HG03135 (cell line): ENCODE data around the gene PNRC1.
"Not testable (repeated sequence)": the region's sequence is repeated elsewhere in the genome, so short reads cannot be mapped to it uniquely, and the experiment has no call there.

Experiments
- ATAC-seq: cut with Tn5 transposase; IDR thresholded peaks from one replicate; pipeline ENCODE4 v1.9.1; 2021; ENCODE audit warnings: mild to moderate bottlenecking, moderate library complexity; ENCODE audit not compliant: unreplicated experiment

The PNRC1 gene

DNA sequence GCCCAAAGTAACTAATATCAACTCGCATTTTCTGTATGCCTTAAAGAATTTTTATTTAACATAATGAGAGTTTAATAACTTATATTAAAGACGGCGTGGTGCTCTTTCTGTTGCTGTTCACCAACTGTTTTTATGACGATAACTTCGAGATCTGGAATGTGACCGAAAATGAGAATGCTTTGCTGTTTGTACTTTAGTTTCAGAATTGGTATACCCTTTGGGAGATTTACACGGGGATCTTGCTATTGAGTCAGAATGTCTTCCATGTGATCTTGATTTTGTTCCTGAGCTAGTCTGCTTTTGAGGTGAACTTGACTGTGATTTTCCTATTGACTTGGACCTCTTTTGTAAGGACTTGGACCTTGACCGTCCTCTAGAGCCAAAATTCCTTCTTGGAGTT is 17.9 kb downstream of the PNRC1 start:
- ATAC-seq = no peak

DNA sequence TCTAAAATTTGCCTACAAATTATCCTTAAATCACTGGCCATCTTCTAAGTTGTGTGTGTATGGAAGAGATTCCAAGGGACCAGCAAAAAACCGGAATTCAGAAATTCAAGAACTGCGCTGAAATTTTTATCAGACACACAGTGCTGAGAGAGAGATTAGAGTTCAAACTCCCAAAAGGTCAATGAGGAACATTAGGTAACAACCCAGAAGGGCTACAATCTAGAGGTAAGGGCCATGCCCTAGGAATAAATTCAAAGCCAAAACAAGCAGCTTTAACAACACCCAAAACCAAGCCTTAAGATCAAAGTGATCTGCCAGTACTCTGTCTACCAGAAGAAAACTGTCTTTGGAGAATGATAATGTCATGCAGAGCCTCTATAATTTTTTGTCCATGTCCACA is 19.6 kb downstream of the PNRC1 start:
- no peak for ATAC-seq

DNA sequence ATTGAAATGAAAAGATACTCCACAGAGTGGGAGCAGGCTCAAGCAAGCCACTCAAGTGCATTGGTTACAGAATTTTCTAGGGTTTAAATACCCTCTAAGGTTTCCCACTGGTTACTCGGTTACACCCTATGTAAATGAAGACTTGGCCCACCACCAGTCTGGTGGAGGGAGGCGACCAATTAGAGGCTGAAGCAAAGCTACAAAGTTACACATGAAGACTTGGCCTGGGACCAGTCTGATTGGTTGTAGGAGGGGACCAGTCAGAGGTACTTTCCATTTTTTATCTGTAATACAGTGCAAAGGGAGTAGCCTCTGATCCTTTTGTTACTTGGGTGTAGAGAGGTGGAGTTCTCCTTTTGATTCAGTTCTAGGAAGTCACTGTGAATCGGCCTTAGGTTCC is 29.7 kb downstream of the PNRC1 start:
- ATAC-seq = no peak

DNA sequence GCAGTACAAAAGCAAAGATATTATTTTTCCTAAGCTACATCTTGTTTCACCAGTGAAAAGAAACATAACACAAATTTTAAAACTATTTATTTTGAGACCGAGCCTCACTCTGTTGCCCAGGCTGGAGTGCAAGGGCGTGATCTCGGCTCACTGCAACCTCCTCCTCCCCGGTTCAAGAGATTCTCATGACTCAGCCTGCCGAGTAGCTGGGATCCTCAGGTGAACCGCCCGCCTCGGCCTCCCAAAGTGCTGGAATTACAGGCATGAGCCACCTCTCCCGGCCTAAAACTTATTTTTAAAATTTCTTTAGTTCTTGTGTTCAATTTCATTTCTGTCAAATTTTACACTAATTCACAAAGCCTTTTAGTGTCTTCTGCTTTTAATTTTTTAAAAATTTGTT is 31.4 kb downstream of the PNRC1 start:
- no peak for ATAC-seq

DNA sequence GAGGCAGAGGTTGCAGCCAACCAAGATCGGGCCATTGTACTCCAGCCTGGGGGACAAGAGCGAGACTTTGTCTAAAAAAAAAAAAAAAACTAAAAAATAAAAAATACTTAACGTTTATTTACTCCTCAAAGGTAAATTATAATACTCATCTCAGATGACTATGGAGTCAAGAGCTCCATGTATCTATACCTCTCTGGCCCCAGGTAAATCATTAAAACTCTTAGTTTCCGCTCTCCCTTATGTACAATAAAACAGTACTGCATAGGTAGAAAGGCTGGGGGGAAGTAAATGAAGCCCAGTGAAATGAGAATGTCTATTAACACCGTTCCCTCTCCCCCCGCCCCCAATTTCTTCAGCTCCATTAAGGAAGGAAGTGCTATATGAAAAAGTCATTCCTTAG is 36.2 kb downstream of the PNRC1 start:
- ATAC-seq = no peak

DNA sequence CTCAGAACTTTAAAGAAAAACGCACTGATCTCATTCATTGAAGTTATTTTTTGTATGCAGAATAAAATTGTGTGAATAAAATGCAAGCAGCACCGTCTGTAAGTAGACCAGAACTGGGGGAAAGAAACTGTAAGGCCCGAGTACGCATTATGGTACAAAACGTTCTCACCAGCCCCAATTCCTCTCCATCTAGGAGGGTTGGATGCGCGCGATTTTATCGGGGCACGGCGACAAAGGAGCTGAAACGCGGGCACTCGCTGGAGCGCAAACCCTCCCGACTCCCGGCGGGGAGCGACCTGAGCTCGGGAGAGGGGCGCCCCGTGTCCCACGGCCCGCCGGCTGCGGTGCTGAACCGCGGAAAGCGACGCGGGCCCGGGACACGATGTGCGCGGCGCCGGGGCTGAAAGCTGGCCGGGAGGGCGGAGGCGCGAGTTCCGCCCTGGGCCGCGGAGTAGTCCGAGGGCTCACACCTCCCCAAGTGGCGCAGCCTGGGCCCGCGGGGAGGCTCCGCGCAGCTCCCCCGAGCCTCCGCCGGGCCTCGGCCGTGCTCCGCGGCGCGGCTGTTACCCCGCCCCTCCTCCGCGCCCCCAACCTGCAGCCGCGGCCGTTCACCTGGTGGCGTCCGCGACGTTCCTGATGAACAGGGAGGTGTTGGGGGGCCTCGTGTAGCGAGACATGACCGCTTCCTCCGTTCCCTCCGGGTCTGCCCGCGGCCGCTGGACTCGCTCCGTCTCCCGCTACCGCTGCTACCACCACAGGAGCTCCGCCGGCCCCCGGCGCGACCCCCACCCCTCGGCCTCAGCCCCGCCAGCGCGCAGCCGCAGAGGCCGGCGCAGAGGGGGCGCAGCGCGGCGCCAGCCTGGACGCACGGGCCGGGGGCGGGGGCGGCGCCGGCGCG is 36.9 kb downstream of the PNRC1 start, which contains the start of gene SRSF12:
SRSF12 (minus strand) TSS at position 861 of the 898 bp plus-strand sequence; CDS start at position 677, 184 bp downstream.
- ATAC-seq = peak; percentile 64

DNA sequence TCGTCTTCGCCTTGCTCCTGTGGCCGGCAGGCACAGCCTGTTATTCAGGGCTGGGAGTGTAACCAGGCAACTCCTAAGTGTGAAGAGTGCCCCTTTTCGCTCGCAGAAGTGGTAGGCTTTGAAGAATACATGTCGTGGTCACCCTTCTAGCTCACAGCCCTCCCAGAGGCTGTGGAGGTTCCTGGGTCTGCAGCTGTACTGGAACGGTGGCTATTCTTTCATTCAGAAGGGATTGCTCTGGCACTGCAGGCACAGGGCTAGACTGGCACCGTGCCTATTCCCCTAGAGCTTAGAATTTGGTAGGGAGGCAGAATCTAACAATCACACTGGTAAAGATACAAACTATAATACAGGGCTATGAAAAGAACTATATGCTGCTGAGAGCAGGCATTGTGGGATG is 38.4 kb downstream of the PNRC1 start:
- no peak for ATAC-seq

DNA sequence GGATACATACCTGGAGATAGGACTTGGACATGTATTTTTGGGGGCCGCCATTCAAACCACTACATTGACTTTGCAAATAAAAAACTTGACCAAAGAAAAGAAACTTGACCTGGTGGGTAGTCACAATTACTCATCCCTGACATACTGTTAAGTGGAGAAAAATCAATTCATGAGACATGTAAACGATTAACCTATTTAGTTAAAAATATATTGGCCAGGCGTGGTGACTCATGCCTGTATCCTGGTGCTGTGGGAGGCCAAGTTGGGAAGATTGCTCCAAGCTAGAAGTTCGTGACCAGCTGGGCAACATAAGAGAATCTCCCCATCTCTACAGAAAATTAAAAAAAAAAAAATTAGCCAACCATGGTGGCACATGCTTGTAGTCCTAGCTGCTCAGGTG is 39.8 kb downstream of the PNRC1 start:
- ATAC-seq = no peak

DNA sequence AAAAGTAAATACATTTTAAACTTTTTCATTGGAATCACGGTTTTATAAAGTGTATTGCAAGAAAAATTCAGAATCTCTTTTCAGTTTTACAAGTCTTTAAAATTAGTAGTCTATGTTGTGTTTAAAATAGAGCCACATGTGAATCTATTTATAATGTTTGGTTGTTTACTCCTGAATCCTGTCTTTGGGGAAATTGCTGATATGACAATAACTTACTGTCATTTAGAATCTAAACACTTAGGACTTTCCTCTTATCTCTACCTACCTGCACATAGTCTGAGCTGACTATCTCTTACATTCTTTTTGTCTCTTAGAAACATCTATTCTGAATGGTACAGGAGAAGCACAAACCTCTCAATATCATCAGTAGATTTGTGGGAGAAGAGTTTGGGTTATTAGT is 41.4 kb downstream of the PNRC1 start:
- ATAC-seq = no peak

DNA sequence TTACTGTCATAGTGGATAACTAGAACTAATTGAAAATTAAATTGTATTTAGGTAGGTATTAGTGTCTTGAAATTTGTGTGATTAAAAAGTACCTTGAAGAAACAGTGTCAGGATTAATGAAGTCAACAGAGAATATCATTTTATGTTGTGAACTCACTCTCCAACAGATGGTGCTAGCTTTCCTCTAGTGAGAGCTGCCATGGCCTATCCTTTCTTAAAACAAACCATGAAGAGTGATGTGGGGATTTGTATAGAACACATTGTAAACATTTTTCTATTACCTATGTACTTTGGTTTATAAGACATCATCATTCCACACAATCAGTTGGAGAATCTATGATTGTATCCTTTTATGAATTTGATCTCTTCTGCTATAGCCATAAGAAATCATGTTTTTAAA is 42.1 kb downstream of the PNRC1 start:
- no peak for ATAC-seq

DNA sequence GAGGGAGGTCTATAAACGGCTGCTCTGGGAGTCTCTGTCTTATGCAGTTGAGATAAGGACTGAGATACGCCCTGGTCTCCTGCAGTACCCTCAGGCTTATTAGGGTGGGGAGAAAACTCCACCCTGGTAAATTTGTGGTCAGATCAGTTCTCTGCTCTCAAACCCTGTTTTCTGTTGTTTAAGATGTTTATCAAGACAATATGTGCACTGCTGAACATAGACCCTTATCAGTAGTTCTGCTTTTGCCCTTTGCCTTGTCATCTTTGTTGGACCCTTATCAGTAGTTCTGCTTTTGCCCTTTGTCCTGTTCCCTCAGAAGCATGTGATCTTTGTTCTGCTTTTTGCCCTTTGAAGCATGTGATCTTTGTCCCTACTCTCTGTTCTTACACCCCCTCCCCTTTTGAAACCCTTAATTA is 47.7 kb downstream of the PNRC1 start:
- not testable (repeated sequence) for ATAC-seq

DNA sequence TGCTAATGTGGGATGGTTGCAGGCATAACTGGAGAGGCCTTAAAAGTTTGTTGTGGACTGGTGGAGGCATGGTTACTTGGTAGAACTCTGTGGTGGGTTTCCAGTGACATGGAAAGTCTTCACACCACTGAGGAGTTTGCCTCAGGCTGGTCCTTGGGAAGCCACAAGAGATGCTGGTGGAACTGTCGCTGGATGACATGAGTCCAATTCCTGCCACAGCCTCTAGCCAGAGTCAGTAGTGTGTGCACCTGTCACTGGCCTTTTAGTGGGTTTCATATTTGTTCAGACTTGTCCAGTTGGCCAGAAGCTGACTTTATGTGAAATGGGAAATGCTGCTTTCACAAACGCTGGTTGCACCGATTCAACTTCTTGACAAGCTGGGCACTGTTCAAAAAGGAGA is 51.0 kb downstream of the PNRC1 start:
- ATAC-seq = no peak

DNA sequence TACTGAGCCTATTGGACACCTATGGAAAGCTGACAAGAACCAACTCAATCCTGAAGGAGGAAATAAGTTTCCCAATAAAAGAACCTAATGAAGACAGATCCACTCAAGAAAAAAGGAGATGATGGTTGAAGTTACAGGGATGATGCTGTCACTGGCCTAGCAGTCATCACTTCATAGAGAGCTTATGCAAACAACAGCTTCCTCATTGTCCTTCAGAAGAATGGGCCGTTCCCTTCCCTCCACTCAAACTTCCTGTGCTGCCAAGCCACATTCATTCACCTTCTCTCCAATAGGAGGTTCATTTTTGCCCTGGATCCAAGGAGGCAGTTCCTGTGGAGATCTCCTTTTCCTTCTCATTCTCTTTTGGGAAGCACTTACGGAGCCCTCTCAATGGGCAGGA is 51.5 kb downstream of the PNRC1 start:
- no peak for ATAC-seq

DNA sequence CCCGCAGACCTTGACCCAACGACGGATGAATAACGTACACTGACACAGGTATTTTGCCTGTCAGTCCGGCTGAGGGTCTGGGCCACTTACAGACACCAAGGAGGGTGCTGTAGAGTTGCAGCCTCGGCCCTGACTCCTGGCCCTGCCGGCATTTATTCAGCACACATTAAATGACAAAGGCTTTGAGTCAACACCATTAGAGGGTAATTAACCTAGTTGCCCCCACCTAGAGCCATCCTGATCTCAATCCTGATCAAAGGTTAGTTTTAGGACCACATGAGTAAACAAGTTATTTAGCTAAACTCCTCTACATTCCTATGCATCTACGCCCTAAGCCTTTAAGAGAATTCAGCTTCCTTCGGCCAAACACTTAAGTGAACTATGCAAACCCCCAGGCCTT is 53.4 kb downstream of the PNRC1 start:
- ATAC-seq = no peak

DNA sequence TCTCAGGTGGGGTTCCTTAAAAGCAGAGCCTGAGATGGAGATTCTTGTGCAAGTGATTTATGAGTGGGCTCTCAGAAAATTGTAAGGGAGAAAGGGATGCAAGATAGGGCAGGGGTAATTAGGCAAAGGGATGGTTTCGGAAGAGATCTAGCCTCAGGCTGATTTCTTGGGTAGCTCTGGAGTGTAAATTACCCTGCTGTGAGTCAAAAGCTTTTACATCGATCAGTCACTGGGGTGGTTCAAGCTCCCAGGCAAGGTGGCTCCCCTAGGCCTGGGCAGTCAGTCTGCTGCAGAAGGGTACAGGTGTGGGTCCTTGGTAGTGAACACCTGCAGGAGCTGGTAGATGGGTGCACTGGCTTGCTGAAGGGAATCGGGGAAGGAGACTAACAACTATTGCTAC is 54.2 kb downstream of the PNRC1 start:
- no peak for ATAC-seq
